Endothelial cell of umbilical vein (primary cell): ENCODE data around the gene RGS9. TPM values are rescaled to one million over a fixed set of nuclear protein-coding genes. Genes with fewer than 3 reads are reported as not detected.

Source experiments
- BruUV-seq: library from RNA; stranded (reverse); fragments of 400-500 nt; replicated peaks from 2 replicates; lab custom pipeline; 2021; lab: Mats Ljungman, UMichigan
- CTCF ChIA-PET: fragments of 300-600, 350-600 bp; sonication (Branson Sonifier 250); formaldehyde crosslinking; loops from one replicate; lab custom pipeline; 2021; ENCODE audit warnings: antibody characterized with exemption, inconsistent platforms; lab: Charles Lee
- POLR2A ChIA-PET: fragments of 300-600, 350-600 bp; sonication (Branson Sonifier 250); formaldehyde crosslinking; loops from one replicate; lab custom pipeline; 2021; ENCODE audit warnings: antibody characterized with exemption, inconsistent platforms; lab: Charles Lee
- DNase-seq: peaks from one replicate; pipeline ENCODE4 v3.0.0-alpha.2; 2011; ENCODE audit warnings: low read depth, low spot score
- FAIRE-seq: peaks from 2 replicates; lab custom pipeline; 2011; peaks lifted over from hg19 to GRCh38; lab: Jason Lieb, UNC
- H2AFZ ChIP-seq: 2 replicates; pipeline ENCODE4 v1.6.0; 2012; ENCODE audit warnings: low read depth, low read length, control low read depth, inconsistent platforms
- H3K27ac ChIP-seq: 2 replicates; pipeline ENCODE4 v1.5.1; 2011; ENCODE audit warnings: low read depth, mild to moderate bottlenecking, control low read depth, low read length, moderate library complexity; ENCODE audit not compliant: insufficient read depth
- H3K27me3 ChIP-seq, 2 experiments: 2 replicates each; pipeline versions ENCODE4 v1.6.0 to v1.6.1; 2011; ENCODE audit warnings: low read length in 2 of 2, mixed read lengths in 1 of 2; ENCODE audit not compliant: control insufficient read depth in 2 of 2, insufficient read depth in 2 of 2
- H3K36me3 ChIP-seq, 2 experiments: 2 replicates in 1 of 2; 3 replicates in 1 of 2; pipeline ENCODE4 v1.5.1; 2011; ENCODE audit warnings: low read length in 2 of 2, mild to moderate bottlenecking in 1 of 2, moderate library complexity in 1 of 2; ENCODE audit not compliant: control insufficient read depth in 2 of 2, insufficient read depth in 2 of 2; ENCODE audit errors: extremely low read depth in 1 of 2
- H3K4me1 ChIP-seq: 3 replicates; pipeline ENCODE4 v1.5.1; 2011; ENCODE audit warnings: mild to moderate bottlenecking, low read length; ENCODE audit not compliant: control insufficient read depth, insufficient read depth; ENCODE audit errors: extremely low read depth
- H3K4me2 ChIP-seq: 2 replicates; pipeline ENCODE4 v1.6.1; 2011; ENCODE audit warnings: low read length, control low read depth, mixed read lengths; ENCODE audit not compliant: insufficient read depth
- H3K4me3 ChIP-seq, 3 experiments: fragments of 200-600 bp in 1 of 3; sonication (generic), shearing (Covaris generic) in 1 of 3; replicated peaks in 1 of 3; 2 replicates each; pipeline ENCODE4 v1.5.1; 2011 to 2016; ENCODE audit warnings: control low read depth in 3 of 3, low read length in 3 of 3, mild to moderate bottlenecking in 2 of 3, inconsistent platforms in 1 of 3, low read depth in 1 of 3, moderate library complexity in 1 of 3; ENCODE audit not compliant: insufficient read depth in 1 of 3
- H3K79me2 ChIP-seq: 2 replicates; pipeline ENCODE4 v1.6.0; 2012; ENCODE audit warnings: low read length, inconsistent platforms; ENCODE audit not compliant: control insufficient read depth, insufficient read depth
- H3K9ac ChIP-seq: replicated peaks from 2 replicates; pipeline ENCODE3; 2011; ENCODE audit warnings: low read length, control low read depth; ENCODE audit not compliant: insufficient read depth; ENCODE audit errors: extremely low read depth
- H3K9me1 ChIP-seq: replicated peaks from 3 replicates; pipeline ENCODE4 v1.6.0; 2011; ENCODE audit warnings: mild to moderate bottlenecking, low read length; ENCODE audit not compliant: control insufficient read depth, insufficient read depth; ENCODE audit errors: extremely low read depth
- H3K9me3 ChIP-seq: replicated peaks from 2 replicates; pipeline ENCODE4 v1.5.1; 2012; ENCODE audit warnings: low read length, inconsistent platforms; ENCODE audit not compliant: control insufficient read depth, insufficient read depth
- H4K20me1 ChIP-seq: replicated peaks from 2 replicates; pipeline ENCODE3; 2011; ENCODE audit warnings: mild to moderate bottlenecking, low read length; ENCODE audit not compliant: control insufficient read depth, insufficient read depth; ENCODE audit errors: extremely low read depth
- EZH2 ChIP-seq: IDR thresholded peaks from 2 replicates; pipeline ENCODE4 v1.6.1; 2012; ENCODE audit warnings: borderline replicate concordance, low read depth, mild to moderate bottlenecking, moderate library complexity, low read length, inconsistent platforms; ENCODE audit not compliant: severe bottlenecking
- FOS ChIP-seq: IDR thresholded peaks from 2 replicates; pipeline ENCODE4 v1.6.1; 2011; ENCODE audit warnings: mild to moderate bottlenecking, low read length, moderate library complexity, borderline replicate concordance; ENCODE audit not compliant: insufficient read depth
- GATA2 ChIP-seq: IDR thresholded peaks from 2 replicates; pipeline ENCODE4 v1.7.0; 2011; ENCODE audit warnings: low read depth, mild to moderate bottlenecking, moderate library complexity, mixed read lengths, low read length; ENCODE audit not compliant: insufficient read length, insufficient read depth
- JUN ChIP-seq: IDR thresholded peaks from 2 replicates; pipeline ENCODE4 v1.6.1; 2011; ENCODE audit warnings: borderline replicate concordance, low read depth; ENCODE audit not compliant: insufficient read length, insufficient read depth
- MYC ChIP-seq: IDR thresholded peaks from one replicate; pipeline ENCODE4 v1.6.1; 2011; ENCODE audit warnings: mild to moderate bottlenecking, low read depth, low read length
- POLR2A ChIP-seq: IDR thresholded peaks from 2 replicates; pipeline ENCODE4 v1.6.1; 2012; ENCODE audit warnings: low read depth, mild to moderate bottlenecking, control low read depth, low read length
- POLR2AphosphoS5 ChIP-seq: IDR thresholded peaks from 2 replicates; pipeline ENCODE4 v1.6.1; 2012; ENCODE audit warnings: low read depth, mild to moderate bottlenecking, control low read depth, low read length, moderate library complexity; ENCODE audit not compliant: insufficient read depth
- dilution Hi-C: fragments of 300-500 bp; cut with MboI; formaldehyde crosslinking; loops from one replicate; pipeline ENCODE4 v1.15.0; 2019; ENCODE audit warnings: low sequenced_read_pairs; ENCODE audit not compliant: extremely low pct_ligation_motif_present
- intact Hi-C: fragments of 100-400 bp; cut with micrococcal nuclease; formaldehyde crosslinking; loops from one replicate; pipeline ENCODE4 v1.10.0; 2022
- polyA plus RNA-seq, 4 experiments: library from polyadenylated mRNA; depleted of rRNA in 3 of 4; stranded (reverse) in 3 of 4; unstranded in 1 of 4; fragments of >200 nt; gene quantifications; 2 replicates each; pipeline versions ENCODE4 v1.2.1 to v1.2.3, GENCODE V29; 2011 to 2012; ENCODE audit warnings: missing spikeins in 1 of 4
- total RNA-seq: library from RNA; stranded (reverse); gene quantifications from 2 replicates; pipeline ENCODE4 v1.2.3, GENCODE V29; 2021
- TF ChIP-seq, protein P1 (sequence below), 2 donors: IDR thresholded peaks; 1 replicate in 1 of 2; 2 replicates in 1 of 2; pipeline ENCODE4 v1.5.1; 2011; ENCODE audit warnings: low read length in 2 of 2, mild to moderate bottlenecking in 2 of 2, moderate library complexity in 2 of 2, control low read depth in 1 of 2, inconsistent platforms in 1 of 2, low read depth in 1 of 2; ENCODE audit not compliant: insufficient read depth in 1 of 2; ENCODE audit errors: extremely low read depth in 1 of 2
- TF ChIP-seq, protein P2 (sequence below): IDR thresholded peaks from 2 replicates; pipeline ENCODE4 v1.6.1; 2011; ENCODE audit not compliant: insufficient read depth, insufficient read length

Gene RGS9
- total and polyA plus RNA-seq, 2 donors (not counting 3 experiments of a cell fraction or from before 2014, with no cell fraction given) = 0.61 to 1.4 TPM

DNA sequence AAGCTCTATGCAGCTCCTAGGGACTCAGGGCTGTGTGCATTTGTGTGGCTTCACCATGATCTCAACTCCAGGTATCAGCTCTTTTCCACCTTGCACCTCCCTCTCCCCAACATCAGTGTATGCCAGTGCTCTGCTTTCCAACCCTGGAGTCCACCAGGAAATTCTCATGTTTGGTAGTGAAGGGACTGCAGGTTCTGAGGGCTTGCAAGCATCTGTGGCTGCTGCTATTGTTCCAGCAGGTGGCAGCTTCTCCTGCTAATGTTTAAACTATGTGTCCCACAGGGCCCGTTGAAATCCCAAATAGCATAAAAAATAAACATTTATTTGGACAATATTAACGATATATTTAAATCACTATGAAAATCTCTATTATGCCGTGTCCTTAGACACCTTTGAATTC, 82.0 kb downstream of the RGS9 start:
- Histone ChIP-seq H3K27me3 (peaks cover 37 to 41% of the 10 kb centered on the region in 2 experiments), H2AFZ (no peak overlapping the region), H3K9me1 (no peaks in the 10 kb centered on the region), H3K36me3 (no peaks in the 10 kb centered on the region), H3K9me3 (no peaks in the 10 kb centered on the region), H3K4me2 (no peak overlapping the region), H3K4me3 (no peak overlapping the region), H4K20me1 (no peaks in the 10 kb centered on the region), H3K79me2 (no peaks in the 10 kb centered on the region), H3K27ac (no peak overlapping the region), H3K9ac (no peak overlapping the region), H3K4me1 (no peaks in the 10 kb centered on the region)
- TF ChIP-seq, protein P1, sequence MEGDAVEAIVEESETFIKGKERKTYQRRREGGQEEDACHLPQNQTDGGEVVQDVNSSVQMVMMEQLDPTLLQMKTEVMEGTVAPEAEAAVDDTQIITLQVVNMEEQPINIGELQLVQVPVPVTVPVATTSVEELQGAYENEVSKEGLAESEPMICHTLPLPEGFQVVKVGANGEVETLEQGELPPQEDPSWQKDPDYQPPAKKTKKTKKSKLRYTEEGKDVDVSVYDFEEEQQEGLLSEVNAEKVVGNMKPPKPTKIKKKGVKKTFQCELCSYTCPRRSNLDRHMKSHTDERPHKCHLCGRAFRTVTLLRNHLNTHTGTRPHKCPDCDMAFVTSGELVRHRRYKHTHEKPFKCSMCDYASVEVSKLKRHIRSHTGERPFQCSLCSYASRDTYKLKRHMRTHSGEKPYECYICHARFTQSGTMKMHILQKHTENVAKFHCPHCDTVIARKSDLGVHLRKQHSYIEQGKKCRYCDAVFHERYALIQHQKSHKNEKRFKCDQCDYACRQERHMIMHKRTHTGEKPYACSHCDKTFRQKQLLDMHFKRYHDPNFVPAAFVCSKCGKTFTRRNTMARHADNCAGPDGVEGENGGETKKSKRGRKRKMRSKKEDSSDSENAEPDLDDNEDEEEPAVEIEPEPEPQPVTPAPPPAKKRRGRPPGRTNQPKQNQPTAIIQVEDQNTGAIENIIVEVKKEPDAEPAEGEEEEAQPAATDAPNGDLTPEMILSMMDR (IDR thresholded peaks at IDR 0.05; ENCODE audit: extremely low read depth in 1 of 2, insufficient read depth in 1 of 2, low read depth in 1 of 2, low read length in 2 of 2) = peak in 1 of 2 donors; percentile 21
- TF ChIP-seq EZH2 (no peak), FOS (no peak), POLR2A (no peak)
- dilution Hi-C loops = no loop called here
- ChIA-PET POLR2A (no interaction called here), CTCF (interaction anchor here (0.6 to 2.8 kb wide), 12 partner anchors 8 to 1513 kb away, joined by 3 to 21 read pairs (median 4); partner anchors contain the start of gene LRRC37A3)
- intact Hi-C loops = no loop called here
- FAIRE-seq (no peak), DNase-seq (no peak)
- BruUV-seq = no TSS peak

GRCh38 chr17:65219707-65220106, 82.5 kb downstream of the RGS9 start:
- Histone ChIP-seq H4K20me1 (no peaks in the 10 kb centered on the region), H3K4me1 (no peaks in the 10 kb centered on the region), H3K27me3 (peaks cover 35 to 38% of the 10 kb centered on the region in 2 experiments), H3K4me2 (no peak overlapping the region), H2AFZ (no peak overlapping the region), H3K27ac (no peak overlapping the region), H3K79me2 (no peaks in the 10 kb centered on the region), H3K9me1 (no peaks in the 10 kb centered on the region), H3K9me3 (no peaks in the 10 kb centered on the region), H3K4me3 (no peak overlapping the region), H3K36me3 (no peaks in the 10 kb centered on the region), H3K9ac (no peak overlapping the region)
- dilution Hi-C loops (no loop called here), intact Hi-C loops (no loop called here)
- POLR2A ChIA-PET = no interaction called here
- no TSS peak for BruUV-seq
- no peak for TF ChIP-seq MYC
- TF ChIP-seq, protein P2, sequence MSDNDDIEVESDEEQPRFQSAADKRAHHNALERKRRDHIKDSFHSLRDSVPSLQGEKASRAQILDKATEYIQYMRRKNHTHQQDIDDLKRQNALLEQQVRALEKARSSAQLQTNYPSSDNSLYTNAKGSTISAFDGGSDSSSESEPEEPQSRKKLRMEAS = no peak
- no peak for TF ChIP-seq JUN
- TF ChIP-seq POLR2AphosphoS5 = no peak
- TF ChIP-seq GATA2 = no peak
- no peak for TF ChIP-seq EZH2
- no peak for TF ChIP-seq FOS
- no peak for TF ChIP-seq POLR2A
- TF ChIP-seq, protein P1 (IDR thresholded peaks at IDR 0.05; ENCODE audit: extremely low read depth in 1 of 2, insufficient read depth in 1 of 2, low read depth in 1 of 2, low read length in 2 of 2) = no peak
- CTCF ChIA-PET = interaction anchor here (0.9 to 2.8 kb wide), 6 partner anchors 10 to 946 kb away, joined by 3 to 21 read pairs (median 5); no protein-coding TSS in a partner anchor
- FAIRE-seq = peak; percentile 40
- DNase-seq = no peak
